Measurements from ENCODE around the gene ERF. TPM values are rescaled to one million over a fixed set of nuclear protein-coding genes. Genes with fewer than 3 reads are reported as not detected.

The ERF gene
- total and polyA plus RNA-seq, 2 of the 8 experiments (the other 6 are each of a cell fraction or from before 2014, with no cell fraction given) = 43.7 to 62.7 TPM

- no peak for TF ChIP-seq CHD7 (IDR thresholded peaks at IDR 0.05; ENCODE audit: insufficient replicate concordance, low read length)
- TF ChIP-seq POLR2AphosphoS5 (IDR thresholded peaks at IDR 0.05; ENCODE audit: low read depth, low read length) = peak; percentile 60
- TF ChIP-seq SIX5 (IDR thresholded peaks at IDR 0.05; ENCODE audit: low read depth, low read length) = no peak
- no peak for TF ChIP-seq TCF12 (IDR thresholded peaks at IDR 0.05; ENCODE audit: low read depth, low read length)
- no peak for TF ChIP-seq MAFK (IDR thresholded peaks at IDR 0.05; ENCODE audit: low read depth, low read length)
- TF ChIP-seq CEBPB (IDR thresholded peaks at IDR 0.05; ENCODE audit: low read depth, low read length) = no peak
- no peak for TF ChIP-seq FOSL1 (IDR thresholded peaks at IDR 0.05; ENCODE audit: insufficient read depth, low read depth, low read length)
- TF ChIP-seq KDM4A (IDR thresholded peaks at IDR 0.05; ENCODE audit: low read depth, low read length, severe bottlenecking) = peak; percentile 59
- no peak for TF ChIP-seq GABPA (IDR thresholded peaks at IDR 0.05; ENCODE audit: borderline replicate concordance, insufficient read depth, low read length)
- no peak for TF ChIP-seq NANOG (IDR thresholded peaks at IDR 0.05; ENCODE audit: insufficient read depth, low read depth, low read length, poor library complexity, severe bottlenecking)
- TF ChIP-seq POLR2A (IDR thresholded peaks at IDR 0.05; ENCODE audit: control extremely low read depth in 1 of 2, low read depth in 2 of 2, low read length in 2 of 2) = no peak
These were observed 38.0 kb downstream of the ERF start (continued) for GRCh38 chr19:42216653-42217519.
